WI38 (cell line): Measurements from ENCODE around the gene VIP.
"Not testable (repeated sequence)": the region's sequence is repeated elsewhere in the genome, so short reads cannot be mapped to it uniquely, and the experiment has no call there.

ENCODE experiments used
- H3K4me3 ChIP-seq: 2 replicates; pipeline ENCODE4 v1.5.1; 2011; ENCODE audit warnings: low read depth, mild to moderate bottlenecking, control low read depth, low read length
- CTCF ChIP-seq: IDR thresholded peaks from 2 replicates; pipeline ENCODE4 v1.5.1; 2012; ENCODE audit warnings: low read depth, mild to moderate bottlenecking, control low read depth, low read length

Gene VIP

GRCh38 chr6:152750694-152751093 lies at the start of gene VIP:
VIP (plus strand) TSS chr6:152750797; CDS start chr6:152752178, 1,381 bp downstream.
- no peak for TF ChIP-seq CTCF
- no peak within 1 kb of the TSS for H3K4me3 ChIP-seq

GRCh38 chr6:152701081-152701862 lies 49.3 kb upstream of the VIP start:
- H3K4me3 ChIP-seq = no peak overlapping the region
- no peak for TF ChIP-seq CTCF

DNA sequence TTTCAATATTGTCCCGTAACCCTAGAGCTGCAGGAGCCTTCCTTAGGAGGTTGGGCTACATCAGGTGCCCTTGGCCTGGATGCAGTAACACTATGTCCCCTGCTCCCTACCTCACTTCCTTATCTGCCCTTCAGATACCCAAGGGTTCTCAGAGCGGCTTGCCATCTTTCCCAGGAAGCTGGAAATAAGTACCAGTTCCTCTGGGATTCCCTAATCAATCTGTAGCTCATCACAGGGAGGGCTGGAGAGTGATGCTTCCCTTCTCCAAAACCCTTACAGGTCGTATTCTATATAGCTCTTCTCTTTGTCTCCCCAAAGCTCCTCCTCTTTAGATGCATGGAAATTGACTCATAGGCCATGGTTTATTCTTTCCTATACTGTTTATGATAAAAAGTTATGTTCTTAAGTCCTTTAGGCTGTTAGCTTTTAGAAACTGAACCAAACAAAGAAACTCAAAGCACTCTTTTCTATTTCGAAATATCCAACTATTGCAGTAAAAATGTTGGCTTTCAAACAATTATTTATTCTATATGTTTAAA lies 48.7 kb upstream of the VIP start:
- TF ChIP-seq CTCF = no peak
- H3K4me3 ChIP-seq = no peak overlapping the region

DNA sequence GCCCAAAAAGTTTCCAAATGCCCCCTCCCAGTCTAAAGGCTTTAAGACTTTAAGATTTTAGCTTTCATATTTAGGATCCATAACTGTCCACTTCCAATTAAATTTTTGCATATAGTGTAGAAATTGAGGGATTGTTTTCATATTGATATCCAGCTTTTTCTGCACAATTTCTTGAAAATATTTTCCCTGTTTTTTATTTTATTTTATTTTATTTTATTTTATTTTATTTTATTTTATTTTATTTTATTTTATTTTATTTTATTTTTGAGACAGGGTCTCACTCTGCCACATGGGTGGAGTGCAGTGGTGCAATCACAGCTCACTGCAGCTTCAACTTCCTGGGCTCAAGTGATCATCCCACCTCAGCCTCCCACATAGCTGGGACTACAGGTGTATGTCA lies 46.8 kb upstream of the VIP start:
- not testable (repeated sequence) for H3K4me3 ChIP-seq

DNA sequence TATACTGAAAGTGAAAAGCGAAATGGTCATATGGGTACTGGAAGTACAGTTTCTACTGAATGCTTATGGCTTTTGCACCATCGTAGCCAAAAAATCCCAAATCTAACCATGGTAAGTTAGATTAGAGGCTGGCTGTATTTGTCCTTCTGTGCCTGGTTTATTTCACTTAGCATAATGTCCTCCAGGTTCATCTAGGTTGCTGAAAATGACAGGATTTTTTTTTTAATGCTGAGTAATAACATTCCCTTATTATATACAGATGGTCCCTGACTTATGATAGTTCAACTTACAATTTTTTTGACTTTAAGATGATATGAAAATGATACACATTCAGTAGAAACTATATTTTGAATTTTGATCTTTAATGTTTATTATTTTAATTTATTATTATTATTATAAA lies 45.3 kb upstream of the VIP start:
- no peak for TF ChIP-seq CTCF
- no peak overlapping the region for H3K4me3 ChIP-seq

DNA sequence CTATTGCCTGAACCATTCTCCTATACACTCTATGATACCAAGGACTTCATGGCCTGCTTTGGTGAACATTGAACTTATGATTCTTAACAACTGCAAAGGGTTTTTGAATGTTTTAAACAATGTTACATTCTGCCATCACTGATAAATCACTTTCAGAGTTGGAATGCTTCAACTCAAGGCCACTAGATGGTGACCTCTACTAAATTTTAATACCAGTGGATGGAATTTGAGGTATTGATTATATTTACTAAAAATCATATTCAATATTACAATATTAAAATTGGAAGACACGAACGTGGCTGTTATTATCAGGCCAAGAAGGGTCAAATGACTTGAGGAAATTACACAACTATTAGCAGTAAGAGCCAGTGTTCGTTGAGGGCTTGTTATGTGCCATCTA lies 34.3 kb upstream of the VIP start:
- TF ChIP-seq CTCF = no peak
- H3K4me3 ChIP-seq = no peak overlapping the region

DNA sequence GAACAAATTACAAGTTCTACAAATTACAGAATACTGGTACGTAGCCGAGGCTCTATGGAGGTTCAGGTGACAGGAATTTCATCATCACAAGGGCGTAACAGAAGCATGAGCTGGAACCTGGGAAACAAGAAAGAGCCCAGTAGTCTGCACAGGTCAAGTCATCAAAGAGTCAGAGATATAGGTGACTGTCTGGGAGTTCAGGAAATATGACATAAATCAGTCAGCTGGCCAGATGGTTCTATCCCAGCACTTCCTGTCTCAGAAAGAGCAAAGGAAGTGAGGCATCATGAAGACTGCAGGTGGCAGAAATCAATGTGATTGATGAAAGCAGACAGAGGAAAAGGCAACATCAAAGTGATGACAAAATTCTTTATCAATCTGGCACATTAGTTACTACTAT lies 29.6 kb upstream of the VIP start:
- TF ChIP-seq CTCF = no peak

More for the DNA sequence above, 29.6 kb upstream of the VIP start:
- H3K4me3 ChIP-seq = no peak overlapping the region
